ENCODE measurements around the gene C1QTNF5.

GRCh38 chr11:119343726-119344125, 3.0 kb upstream of the C1QTNF5 start:
- TF ChIP-seq, protein P1, sequence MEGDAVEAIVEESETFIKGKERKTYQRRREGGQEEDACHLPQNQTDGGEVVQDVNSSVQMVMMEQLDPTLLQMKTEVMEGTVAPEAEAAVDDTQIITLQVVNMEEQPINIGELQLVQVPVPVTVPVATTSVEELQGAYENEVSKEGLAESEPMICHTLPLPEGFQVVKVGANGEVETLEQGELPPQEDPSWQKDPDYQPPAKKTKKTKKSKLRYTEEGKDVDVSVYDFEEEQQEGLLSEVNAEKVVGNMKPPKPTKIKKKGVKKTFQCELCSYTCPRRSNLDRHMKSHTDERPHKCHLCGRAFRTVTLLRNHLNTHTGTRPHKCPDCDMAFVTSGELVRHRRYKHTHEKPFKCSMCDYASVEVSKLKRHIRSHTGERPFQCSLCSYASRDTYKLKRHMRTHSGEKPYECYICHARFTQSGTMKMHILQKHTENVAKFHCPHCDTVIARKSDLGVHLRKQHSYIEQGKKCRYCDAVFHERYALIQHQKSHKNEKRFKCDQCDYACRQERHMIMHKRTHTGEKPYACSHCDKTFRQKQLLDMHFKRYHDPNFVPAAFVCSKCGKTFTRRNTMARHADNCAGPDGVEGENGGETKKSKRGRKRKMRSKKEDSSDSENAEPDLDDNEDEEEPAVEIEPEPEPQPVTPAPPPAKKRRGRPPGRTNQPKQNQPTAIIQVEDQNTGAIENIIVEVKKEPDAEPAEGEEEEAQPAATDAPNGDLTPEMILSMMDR (conservative IDR thresholded peaks at IDR 0.05), result no peak
- no peak for TF ChIP-seq ZFX (IDR thresholded peaks at IDR 0.05)
